Testis (tissue), 2 donors: ENCODE data around the gene KIF6.

ENCODE experiments used
- CTCF ChIP-seq, 3 experiments: fragments of 450-650 bp in 2 of 3; fragments of 200-600 bp in 1 of 3; sonication (generic) in 1 of 3; IDR thresholded peaks; one replicate each; pipeline ENCODE4 v1.5.1; 2016 to 2019; ENCODE audit warnings: antibody characterized with exemption in 3 of 3, mild to moderate bottlenecking in 2 of 3, moderate library complexity in 1 of 3
- POLR2A ChIP-seq: fragments of 450-650 bp; IDR thresholded peaks from one replicate; pipeline ENCODE4 v1.6.1; 2017; ENCODE audit warnings: antibody characterized with exemption, mild to moderate bottlenecking, moderate library complexity

- TF ChIP-seq POLR2A: no peak
- no peak for TF ChIP-seq CTCF (IDR thresholded peaks at IDR 0.05)
Measured at GRCh38 chr6:39445667-39446066, 279.5 kb downstream of the KIF6 start.
